HEK293 (cell line): Measurements from ENCODE around the gene EPM2AIP1.

Experiments
- KLF1 ChIP-seq: fragments of 450-650 bp; formaldehyde crosslinking; IDR thresholded peaks from 2 replicates; pipeline ENCODE4 v1.5.1; 2016; ENCODE audit warnings: missing biosample characterization, missing genetic modification characterization
- RBAK ChIP-seq: fragments of 450-650 bp; formaldehyde crosslinking; IDR thresholded peaks from 2 replicates; pipeline ENCODE4 v1.5.1; 2016; ENCODE audit warnings: missing biosample characterization, missing genetic modification characterization
- YY1 ChIP-seq: fragments of 450-650 bp; formaldehyde crosslinking; IDR thresholded peaks from 2 replicates; pipeline ENCODE4 v1.5.1; 2018; ENCODE audit warnings: missing biosample characterization, missing genetic modification characterization
- ZNF202 ChIP-seq: fragments of 450-650 bp; formaldehyde crosslinking; IDR thresholded peaks from 2 replicates; pipeline ENCODE4 v1.5.1; 2016; ENCODE audit warnings: missing biosample characterization, missing genetic modification characterization, borderline replicate concordance
- ZNF426 ChIP-seq: fragments of 450-650 bp; formaldehyde crosslinking; IDR thresholded peaks from 2 replicates; pipeline ENCODE4 v1.5.1; 2017; ENCODE audit warnings: missing biosample characterization, missing genetic modification characterization, mild to moderate bottlenecking, inconsistent platforms, moderate library complexity
- TF ChIP-seq, protein P1 (sequence below): fragments of 450-650 bp; formaldehyde crosslinking; IDR thresholded peaks from 2 replicates; pipeline ENCODE4 v1.5.1; 2016; ENCODE audit warnings: missing biosample characterization, missing genetic modification characterization

DNA sequence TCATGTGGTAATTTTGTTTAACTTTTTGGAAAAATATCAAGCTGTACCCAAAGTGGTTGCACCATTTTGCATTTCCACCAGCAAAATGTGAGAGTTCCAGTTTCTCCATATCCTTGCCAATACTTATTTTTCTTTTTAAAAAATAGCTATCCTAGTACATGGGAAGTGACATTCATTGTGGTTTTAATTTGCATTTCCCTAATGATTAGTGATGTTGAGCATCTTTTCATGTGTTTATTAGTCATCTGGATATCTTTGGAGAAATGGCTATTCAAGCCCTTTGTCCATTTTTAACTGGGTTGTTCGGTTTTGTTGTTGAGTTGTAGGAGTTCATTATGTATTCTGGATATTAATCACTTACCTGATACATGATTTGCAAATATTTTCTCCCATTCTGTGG, 28.6 kb downstream of the EPM2AIP1 start:
- no peak for TF ChIP-seq RBAK (tag by site-specific recombination)
- TF ChIP-seq ZNF202 (tag by site-specific recombination): no peak
- TF ChIP-seq, protein P1, sequence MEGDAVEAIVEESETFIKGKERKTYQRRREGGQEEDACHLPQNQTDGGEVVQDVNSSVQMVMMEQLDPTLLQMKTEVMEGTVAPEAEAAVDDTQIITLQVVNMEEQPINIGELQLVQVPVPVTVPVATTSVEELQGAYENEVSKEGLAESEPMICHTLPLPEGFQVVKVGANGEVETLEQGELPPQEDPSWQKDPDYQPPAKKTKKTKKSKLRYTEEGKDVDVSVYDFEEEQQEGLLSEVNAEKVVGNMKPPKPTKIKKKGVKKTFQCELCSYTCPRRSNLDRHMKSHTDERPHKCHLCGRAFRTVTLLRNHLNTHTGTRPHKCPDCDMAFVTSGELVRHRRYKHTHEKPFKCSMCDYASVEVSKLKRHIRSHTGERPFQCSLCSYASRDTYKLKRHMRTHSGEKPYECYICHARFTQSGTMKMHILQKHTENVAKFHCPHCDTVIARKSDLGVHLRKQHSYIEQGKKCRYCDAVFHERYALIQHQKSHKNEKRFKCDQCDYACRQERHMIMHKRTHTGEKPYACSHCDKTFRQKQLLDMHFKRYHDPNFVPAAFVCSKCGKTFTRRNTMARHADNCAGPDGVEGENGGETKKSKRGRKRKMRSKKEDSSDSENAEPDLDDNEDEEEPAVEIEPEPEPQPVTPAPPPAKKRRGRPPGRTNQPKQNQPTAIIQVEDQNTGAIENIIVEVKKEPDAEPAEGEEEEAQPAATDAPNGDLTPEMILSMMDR: no peak
- no peak for TF ChIP-seq ZNF426
- no peak for TF ChIP-seq KLF1 (tag by site-specific recombination)
- no peak for TF ChIP-seq YY1
